ENCODE data around the gene SNRNP200. TPM values are rescaled to one million over a fixed set of nuclear protein-coding genes. Genes with fewer than 3 reads are reported as not detected.

SNRNP200 gene
- total RNA-seq, 2 donors from 2014 or later: 117 to 148 TPM

DNA sequence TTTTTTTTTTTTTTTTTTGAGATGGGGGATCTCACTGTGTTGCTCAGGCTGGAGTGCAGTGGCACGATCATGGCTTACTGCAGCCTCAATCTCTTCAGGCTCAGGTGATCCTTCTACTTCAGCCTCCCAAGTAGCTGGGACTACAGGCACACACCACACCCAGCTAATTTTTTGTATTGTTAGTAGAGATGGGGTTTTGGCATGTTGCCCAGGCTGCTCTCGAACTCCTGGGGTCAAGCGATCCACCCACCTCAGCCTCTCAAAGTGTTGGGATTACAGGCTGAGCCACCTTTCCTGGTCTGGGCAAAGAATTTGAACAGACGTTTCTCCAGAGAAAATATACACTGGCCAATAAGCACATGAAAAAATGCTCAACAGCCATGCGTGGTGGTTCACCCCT lies 2.9 kb upstream of the SNRNP200 start:
- Histone ChIP-seq H3K4me1 (replicated peaks) (peaks cover 8% of the 10 kb centered on the region), H3K9me3 (no peaks in the 10 kb centered on the region), H3K4me3 (no peak overlapping the region), H3K36me3 (no peaks in the 10 kb centered on the region), H3K27ac (no peak overlapping the region), H3K27me3 (replicated peaks; ENCODE audit: insufficient read depth) (no peaks in the 10 kb centered on the region)
- no peak for DNase-seq (ENCODE audit: low spot score)
- intact Hi-C loops (cut with DNase I): loop anchor here (10.0 kb wide), 1 partner anchor 197 kb away; the partner anchor contains the start of gene NEURL3
- 78% methylated on average over 5 of the region's 5 CpGs for WGBS
- TF ChIP-seq POLR2AphosphoS5 (IDR thresholded peaks at IDR 0.05): no peak
- no peak for TF ChIP-seq POLR2A (IDR thresholded peaks at IDR 0.05)
- TF ChIP-seq, protein P1, sequence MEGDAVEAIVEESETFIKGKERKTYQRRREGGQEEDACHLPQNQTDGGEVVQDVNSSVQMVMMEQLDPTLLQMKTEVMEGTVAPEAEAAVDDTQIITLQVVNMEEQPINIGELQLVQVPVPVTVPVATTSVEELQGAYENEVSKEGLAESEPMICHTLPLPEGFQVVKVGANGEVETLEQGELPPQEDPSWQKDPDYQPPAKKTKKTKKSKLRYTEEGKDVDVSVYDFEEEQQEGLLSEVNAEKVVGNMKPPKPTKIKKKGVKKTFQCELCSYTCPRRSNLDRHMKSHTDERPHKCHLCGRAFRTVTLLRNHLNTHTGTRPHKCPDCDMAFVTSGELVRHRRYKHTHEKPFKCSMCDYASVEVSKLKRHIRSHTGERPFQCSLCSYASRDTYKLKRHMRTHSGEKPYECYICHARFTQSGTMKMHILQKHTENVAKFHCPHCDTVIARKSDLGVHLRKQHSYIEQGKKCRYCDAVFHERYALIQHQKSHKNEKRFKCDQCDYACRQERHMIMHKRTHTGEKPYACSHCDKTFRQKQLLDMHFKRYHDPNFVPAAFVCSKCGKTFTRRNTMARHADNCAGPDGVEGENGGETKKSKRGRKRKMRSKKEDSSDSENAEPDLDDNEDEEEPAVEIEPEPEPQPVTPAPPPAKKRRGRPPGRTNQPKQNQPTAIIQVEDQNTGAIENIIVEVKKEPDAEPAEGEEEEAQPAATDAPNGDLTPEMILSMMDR (IDR thresholded peaks at IDR 0.05): no peak

DNA sequence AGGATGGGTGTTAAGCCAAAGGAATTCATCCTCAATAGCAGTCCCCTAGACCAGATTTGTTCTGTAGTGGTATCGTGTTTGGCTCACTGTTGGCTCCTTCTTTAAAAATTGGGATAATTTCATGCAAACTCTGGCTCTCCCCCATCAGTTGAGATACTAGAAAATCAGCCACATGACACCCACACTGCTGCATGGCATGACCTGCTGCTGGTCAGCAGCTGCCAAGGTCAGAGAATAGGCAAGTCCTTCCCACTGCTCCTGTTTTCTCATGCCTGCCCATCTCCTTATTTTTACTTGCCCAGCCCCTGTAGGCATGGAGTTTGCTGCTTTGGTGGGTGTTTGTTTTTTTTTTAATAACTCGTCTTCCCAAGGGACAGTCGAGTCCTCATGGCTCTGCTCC lies 1.0 kb upstream of the SNRNP200 start:
- peak overlapping the region in 1 of 2 donors; percentile 77 for H3K27ac ChIP-seq
- peaks cover 8% of the 10 kb centered on the region for H3K4me1 ChIP-seq (replicated peaks)
- 71% methylated on average over 3 of the region's 3 CpGs for WGBS
- H3K9me3 ChIP-seq: no peaks in the 10 kb centered on the region
- H3K4me3 ChIP-seq: no peak overlapping the region
- TF ChIP-seq POLR2A (IDR thresholded peaks at IDR 0.05) (no peak), POLR2AphosphoS5 (IDR thresholded peaks at IDR 0.05) (no peak)
- TF ChIP-seq, protein P1 (IDR thresholded peaks at IDR 0.05): no peak
- H3K27me3 ChIP-seq (replicated peaks; ENCODE audit: insufficient read depth): no peaks in the 10 kb centered on the region
- peaks cover 2 to 13% of the 10 kb centered on the region in 2 donors for H3K36me3 ChIP-seq
- no peak for DNase-seq (ENCODE audit: low spot score)
- intact Hi-C loops (cut with DNase I): loop anchor here (10.0 kb wide), 1 partner anchor 198 kb away; the partner anchor contains the start of gene NEURL3

DNA sequence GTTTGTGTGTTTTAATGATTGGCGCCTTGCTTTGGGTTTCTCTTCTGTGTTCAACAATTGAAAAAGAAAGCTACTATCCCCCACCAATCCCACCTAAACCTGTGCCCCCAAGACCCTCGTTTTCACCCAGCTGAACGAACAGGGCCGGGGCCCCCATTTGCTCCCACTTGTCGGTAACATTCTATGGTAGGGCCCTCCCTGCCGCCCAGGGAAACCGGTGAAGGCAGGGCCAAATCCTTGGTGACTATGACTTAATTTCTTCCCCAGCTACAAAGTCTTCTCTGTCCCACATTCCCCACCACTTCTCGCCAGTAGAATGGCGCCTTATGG lies 598 bp upstream of the SNRNP200 start:
- H3K4me1 ChIP-seq (replicated peaks): peaks cover 8% of the 10 kb centered on the region
- WGBS: 18% methylated on average over 9 of the region's 9 CpGs
- DNase-seq (ENCODE audit: low spot score): no peak
- peaks cover 7 to 16% of the 10 kb centered on the region in 2 donors for H3K36me3 ChIP-seq
- no peaks in the 10 kb centered on the region for H3K27me3 ChIP-seq (replicated peaks; ENCODE audit: insufficient read depth)
- intact Hi-C loops (cut with DNase I): loop anchor here (2.0 to 10.0 kb wide), 2 partner anchors 39 to 199 kb away; partner anchors contain the start of genes CIAO1 and NEURL3
- peak overlapping the region; percentile 67 to 72 for H3K4me3 ChIP-seq
- TF ChIP-seq POLR2AphosphoS5 (IDR thresholded peaks at IDR 0.05) (no peak), POLR2A (IDR thresholded peaks at IDR 0.05) (no peak)
- TF ChIP-seq, protein P1 (IDR thresholded peaks at IDR 0.05): no peak
- peak overlapping the region; percentile 72 to 77 for H3K27ac ChIP-seq
- H3K9me3 ChIP-seq: no peaks in the 10 kb centered on the region

DNA sequence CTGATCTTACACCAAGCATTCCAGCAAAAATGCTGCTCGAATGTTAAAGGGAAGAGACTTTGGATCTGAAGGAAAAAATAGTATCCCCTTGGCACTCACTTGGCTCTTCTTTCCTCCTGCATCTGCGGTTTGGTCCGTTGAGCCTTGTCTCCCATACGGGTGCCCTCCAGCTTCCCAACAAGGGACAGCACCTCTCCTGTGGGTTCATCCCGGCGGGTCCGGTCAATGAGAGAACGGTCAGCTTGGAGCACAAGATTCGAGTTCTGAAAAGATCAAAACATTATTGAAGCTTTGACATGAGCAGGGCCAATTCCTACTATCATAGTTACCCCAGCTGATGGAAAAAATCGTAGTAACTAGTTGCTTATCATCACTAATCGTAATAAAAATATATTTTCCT lies 740 bp downstream of the SNRNP200 start:
- Histone ChIP-seq H3K27me3 (replicated peaks; ENCODE audit: insufficient read depth) (no peaks in the 10 kb centered on the region), H3K27ac (peak overlapping the region in 1 of 2 donors; percentile 72), H3K4me1 (replicated peaks) (peaks cover 8% of the 10 kb centered on the region), H3K36me3 (peaks cover 13 to 17% of the 10 kb centered on the region in 2 donors), H3K9me3 (no peaks in the 10 kb centered on the region), H3K4me3 (peak overlapping the region; percentile 67 to 72)
- intact Hi-C loops (cut with DNase I): loop anchor here (2.0 to 10.0 kb wide), 2 partner anchors 38 to 200 kb away; partner anchors contain the start of genes CIAO1 and NEURL3
- DNase-seq (ENCODE audit: low spot score): no peak
- WGBS: 58% methylated on average over 11 of the region's 11 CpGs
- TF ChIP-seq, protein P1 (IDR thresholded peaks at IDR 0.05): no peak
- TF ChIP-seq POLR2AphosphoS5 (IDR thresholded peaks at IDR 0.05) (no peak), POLR2A (IDR thresholded peaks at IDR 0.05) (no peak)

DNA sequence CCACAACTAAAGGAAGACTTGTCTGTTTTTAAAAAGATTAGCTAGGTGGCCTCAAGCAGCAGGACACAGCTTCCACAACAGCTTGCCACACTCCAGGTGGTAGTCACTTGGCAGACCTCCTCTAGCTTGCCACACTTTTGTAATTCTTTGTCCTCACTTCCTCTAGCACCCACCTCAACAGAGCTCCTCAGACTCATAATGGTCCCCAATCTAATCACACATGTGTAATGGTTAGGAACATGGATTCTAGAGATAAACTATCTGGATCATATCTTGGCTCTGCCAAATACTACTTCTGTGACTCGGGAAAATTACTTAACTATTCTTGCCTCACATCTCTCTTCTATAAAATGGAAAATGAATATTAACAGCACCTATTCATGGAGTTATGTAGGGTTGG lies 3.5 kb downstream of the SNRNP200 start:
- Histone ChIP-seq H3K4me3 (no peak overlapping the region), H3K27me3 (replicated peaks; ENCODE audit: insufficient read depth) (no peaks in the 10 kb centered on the region), H3K9me3 (no peaks in the 10 kb centered on the region), H3K27ac (no peak overlapping the region), H3K36me3 (peaks cover 20 to 34% of the 10 kb centered on the region in 2 donors), H3K4me1 (replicated peaks) (peaks cover 8% of the 10 kb centered on the region)
- no peak for DNase-seq (ENCODE audit: low spot score)
- no peak for TF ChIP-seq POLR2AphosphoS5 (IDR thresholded peaks at IDR 0.05)
- TF ChIP-seq, protein P1 (IDR thresholded peaks at IDR 0.05): no peak
- TF ChIP-seq POLR2A (IDR thresholded peaks at IDR 0.05): no peak
- 77% methylated on average over 1 of the region's 1 CpG for WGBS
- intact Hi-C loops (cut with DNase I): loop anchor here (10.0 kb wide), 1 partner anchor 203 kb away; the partner anchor contains the start of gene NEURL3
